Calu3 (cell line): ENCODE data around the gene MAK. TPM values are rescaled to one million over a fixed set of nuclear protein-coding genes. Genes with fewer than 3 reads are reported as not detected.

Experiments
- BruUV-seq: library from RNA; stranded (reverse); fragments of 400-500 nt; replicated peaks from 2 replicates; lab custom pipeline; 2021; lab: Mats Ljungman, UMichigan
- CTCF ChIA-PET: fragments of 300-600 bp; sonication (Branson Sonifier 250); formaldehyde crosslinking; loops from one replicate; lab custom pipeline; 2022; ENCODE audit warnings: antibody characterized with exemption; lab: Charles Lee
- DNase-seq: peaks from one replicate; pipeline ENCODE4 v3.0.0; 2022
- H3K27ac Mint-ChIP-seq: one replicate; pipeline ENCODE4 v1.8.0; 2022; ENCODE audit warnings: mixed read lengths; ENCODE audit not compliant: unreplicated experiment
- H3K27me3 Mint-ChIP-seq: one replicate; pipeline ENCODE4 v1.8.0; 2022; ENCODE audit warnings: mixed read lengths; ENCODE audit not compliant: unreplicated experiment
- H3K36me3 Mint-ChIP-seq: one replicate; pipeline ENCODE4 v1.8.0; 2022; ENCODE audit warnings: mild to moderate bottlenecking, moderate library complexity, mixed read lengths; ENCODE audit not compliant: insufficient read depth, unreplicated experiment
- H3K4me1 Mint-ChIP-seq: one replicate; pipeline ENCODE4 v1.8.0; 2022; ENCODE audit warnings: mild to moderate bottlenecking, low read depth, mixed read lengths; ENCODE audit not compliant: unreplicated experiment
- H3K4me3 Mint-ChIP-seq: one replicate; pipeline ENCODE4 v1.8.0; 2022; ENCODE audit warnings: mild to moderate bottlenecking, low read depth, moderate library complexity, mixed read lengths; ENCODE audit not compliant: unreplicated experiment
- H3K9me3 Mint-ChIP-seq: one replicate; pipeline ENCODE4 v1.8.0; 2022; ENCODE audit warnings: low read depth, mixed read lengths; ENCODE audit not compliant: unreplicated experiment
- CTCF ChIP-seq: fragments of 200-600 bp; IDR thresholded peaks from one replicate; pipeline ENCODE4 v1.8.0; 2022; ENCODE audit warnings: antibody characterized with exemption; ENCODE audit not compliant: unreplicated experiment
- intact Hi-C: fragments of 100-400 bp; cut with micrococcal nuclease; formaldehyde crosslinking; loops from one replicate; pipeline ENCODE4 v1.10.0; 2022; ENCODE audit not compliant: unreplicated experiment
- total RNA-seq: library from RNA; stranded (reverse); gene quantifications from 2 replicates; pipeline ENCODE4 v1.2.3, GENCODE V29; 2022

The MAK gene
- total RNA-seq, 1 experiment from 2014 or later: 0.35 TPM

GRCh38 chr6:10808376-10808775 lies 30.0 kb downstream of the MAK start:
- no peak for DNase-seq
- BruUV-seq: no TSS peak
- no peaks in the 10 kb centered on the region for H3K9me3 Mint-ChIP-seq
- no peaks in the 10 kb centered on the region for H3K4me1 Mint-ChIP-seq
- CTCF ChIA-PET: no interaction called here
- no peak for TF ChIP-seq CTCF
- H3K27me3 Mint-ChIP-seq: no peaks in the 10 kb centered on the region
- H3K4me3 Mint-ChIP-seq: no peak overlapping the region
- intact Hi-C loops: loop anchor here (10.0 kb wide), 1 partner anchor 114 kb away; the partner anchor contains the start of genes C6orf52 and PAK1IP1
- H3K36me3 Mint-ChIP-seq: no peaks in the 10 kb centered on the region
- H3K27ac Mint-ChIP-seq: no peak overlapping the region

GRCh38 chr6:10801224-10801848 lies 37.0 kb downstream of the MAK start:
- TF ChIP-seq CTCF: peak; percentile 75
- Mint-ChIP-seq H3K27ac (no peak overlapping the region), H3K36me3 (no peaks in the 10 kb centered on the region), H3K4me3 (no peak overlapping the region), H3K9me3 (no peaks in the 10 kb centered on the region), H3K4me1 (peaks cover 8% of the 10 kb centered on the region), H3K27me3 (no peaks in the 10 kb centered on the region)
- intact Hi-C loops: loop anchor here (1.0 to 10.0 kb wide), 3 partner anchors 107 to 323 kb away; partner anchors contain the start of genes C6orf52 and PAK1IP1
- BruUV-seq: no TSS peak
- CTCF ChIA-PET: interaction anchor here (0.8 to 1.9 kb wide), 3 partner anchors 106 to 323 kb away, joined by 4 to 12 read pairs (median 4); partner anchors contain the start of gene PAK1IP1
- peak; percentile 58 for DNase-seq

GRCh38 chr6:10800810-10801209 lies 37.5 kb downstream of the MAK start:
- Mint-ChIP-seq H3K9me3 (no peaks in the 10 kb centered on the region), H3K27ac (no peak overlapping the region), H3K36me3 (no peaks in the 10 kb centered on the region), H3K27me3 (no peaks in the 10 kb centered on the region), H3K4me3 (no peak overlapping the region), H3K4me1 (peaks cover 8% of the 10 kb centered on the region)
- CTCF ChIA-PET: interaction anchor here (0.6 to 1.9 kb wide), 5 partner anchors 106 to 360 kb away, joined by 4 to 12 read pairs (median 5); partner anchors contain the start of gene PAK1IP1
- DNase-seq: peak; percentile 10
- intact Hi-C loops: loop anchor here (1.0 to 10.0 kb wide), 3 partner anchors 106 to 323 kb away; partner anchors contain the start of genes C6orf52 and PAK1IP1
- TF ChIP-seq CTCF: no peak
- no TSS peak for BruUV-seq

GRCh38 chr6:10794239-10794638 lies 44.1 kb downstream of the MAK start:
- no peaks in the 10 kb centered on the region for H3K36me3 Mint-ChIP-seq
- H3K9me3 Mint-ChIP-seq: no peaks in the 10 kb centered on the region
- H3K27me3 Mint-ChIP-seq: no peaks in the 10 kb centered on the region
- intact Hi-C loops: no loop called here
- CTCF ChIA-PET: no interaction called here
- H3K4me1 Mint-ChIP-seq: no peaks in the 10 kb centered on the region
- no TSS peak for BruUV-seq
- TF ChIP-seq CTCF: no peak
- DNase-seq: no peak
- H3K27ac Mint-ChIP-seq: no peak overlapping the region
- no peak overlapping the region for H3K4me3 Mint-ChIP-seq
